Fibroblast of pulmonary artery (primary cell): ENCODE results near the gene KIFAP3.
"Not testable (repeated sequence)": the region's sequence is repeated elsewhere in the genome, so short reads cannot be mapped to it uniquely, and the experiment has no call there.

Source experiments
- DNase-seq: peaks from one replicate; pipeline ENCODE4 v3.0.0-alpha.2; 2010; ENCODE audit warnings: low read depth
- H3K4me3 ChIP-seq: replicated peaks from 2 replicates; pipeline ENCODE4 v1.5.1; 2011; ENCODE audit warnings: low read depth, mild to moderate bottlenecking, control low read depth, low read length, moderate library complexity
- TF ChIP-seq, protein P1 (sequence below): IDR thresholded peaks from 2 replicates; pipeline ENCODE4 v1.5.1; 2011; ENCODE audit warnings: mild to moderate bottlenecking, control low read depth, low read length, inconsistent platforms; ENCODE audit errors: missing control alignments

Gene KIFAP3

DNA sequence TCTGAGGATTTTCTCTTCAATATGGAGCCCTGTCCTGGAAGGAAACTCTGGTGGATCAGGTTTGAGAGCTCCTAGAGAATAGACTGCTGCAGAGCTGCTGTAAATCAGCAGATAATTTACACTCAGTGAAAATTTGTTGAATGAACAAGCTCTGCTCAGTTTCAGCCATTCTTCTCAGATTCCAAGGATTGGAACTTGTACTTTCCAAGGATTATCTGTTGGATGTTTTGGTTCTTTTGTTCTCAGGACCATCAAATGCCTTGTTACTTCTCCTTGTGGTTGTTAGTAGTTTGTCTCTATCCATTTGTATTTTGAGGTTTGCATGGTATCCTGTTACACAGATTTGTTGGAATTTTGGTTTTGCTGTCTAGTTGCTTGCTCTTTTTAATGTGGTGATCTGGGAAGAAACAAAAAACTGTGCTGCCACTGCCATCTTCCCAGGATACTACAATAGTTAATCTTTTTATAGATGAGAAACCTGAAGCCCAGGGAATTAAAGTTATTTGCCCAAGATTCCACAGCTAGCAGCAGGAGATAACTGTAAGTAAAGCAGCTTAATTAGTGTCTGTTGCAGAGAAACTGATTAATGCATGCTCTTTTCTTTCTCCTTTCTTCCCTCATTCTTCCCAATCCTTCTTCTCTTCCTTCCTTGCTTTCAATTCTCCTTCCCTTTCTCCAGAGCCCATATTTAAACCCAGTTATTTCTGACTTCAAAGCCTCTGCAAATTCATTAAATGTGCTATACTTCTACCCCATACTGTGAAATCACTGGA lies 21.7 kb upstream of the KIFAP3 start:
- TF ChIP-seq, protein P1, sequence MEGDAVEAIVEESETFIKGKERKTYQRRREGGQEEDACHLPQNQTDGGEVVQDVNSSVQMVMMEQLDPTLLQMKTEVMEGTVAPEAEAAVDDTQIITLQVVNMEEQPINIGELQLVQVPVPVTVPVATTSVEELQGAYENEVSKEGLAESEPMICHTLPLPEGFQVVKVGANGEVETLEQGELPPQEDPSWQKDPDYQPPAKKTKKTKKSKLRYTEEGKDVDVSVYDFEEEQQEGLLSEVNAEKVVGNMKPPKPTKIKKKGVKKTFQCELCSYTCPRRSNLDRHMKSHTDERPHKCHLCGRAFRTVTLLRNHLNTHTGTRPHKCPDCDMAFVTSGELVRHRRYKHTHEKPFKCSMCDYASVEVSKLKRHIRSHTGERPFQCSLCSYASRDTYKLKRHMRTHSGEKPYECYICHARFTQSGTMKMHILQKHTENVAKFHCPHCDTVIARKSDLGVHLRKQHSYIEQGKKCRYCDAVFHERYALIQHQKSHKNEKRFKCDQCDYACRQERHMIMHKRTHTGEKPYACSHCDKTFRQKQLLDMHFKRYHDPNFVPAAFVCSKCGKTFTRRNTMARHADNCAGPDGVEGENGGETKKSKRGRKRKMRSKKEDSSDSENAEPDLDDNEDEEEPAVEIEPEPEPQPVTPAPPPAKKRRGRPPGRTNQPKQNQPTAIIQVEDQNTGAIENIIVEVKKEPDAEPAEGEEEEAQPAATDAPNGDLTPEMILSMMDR, result no peak

DNA sequence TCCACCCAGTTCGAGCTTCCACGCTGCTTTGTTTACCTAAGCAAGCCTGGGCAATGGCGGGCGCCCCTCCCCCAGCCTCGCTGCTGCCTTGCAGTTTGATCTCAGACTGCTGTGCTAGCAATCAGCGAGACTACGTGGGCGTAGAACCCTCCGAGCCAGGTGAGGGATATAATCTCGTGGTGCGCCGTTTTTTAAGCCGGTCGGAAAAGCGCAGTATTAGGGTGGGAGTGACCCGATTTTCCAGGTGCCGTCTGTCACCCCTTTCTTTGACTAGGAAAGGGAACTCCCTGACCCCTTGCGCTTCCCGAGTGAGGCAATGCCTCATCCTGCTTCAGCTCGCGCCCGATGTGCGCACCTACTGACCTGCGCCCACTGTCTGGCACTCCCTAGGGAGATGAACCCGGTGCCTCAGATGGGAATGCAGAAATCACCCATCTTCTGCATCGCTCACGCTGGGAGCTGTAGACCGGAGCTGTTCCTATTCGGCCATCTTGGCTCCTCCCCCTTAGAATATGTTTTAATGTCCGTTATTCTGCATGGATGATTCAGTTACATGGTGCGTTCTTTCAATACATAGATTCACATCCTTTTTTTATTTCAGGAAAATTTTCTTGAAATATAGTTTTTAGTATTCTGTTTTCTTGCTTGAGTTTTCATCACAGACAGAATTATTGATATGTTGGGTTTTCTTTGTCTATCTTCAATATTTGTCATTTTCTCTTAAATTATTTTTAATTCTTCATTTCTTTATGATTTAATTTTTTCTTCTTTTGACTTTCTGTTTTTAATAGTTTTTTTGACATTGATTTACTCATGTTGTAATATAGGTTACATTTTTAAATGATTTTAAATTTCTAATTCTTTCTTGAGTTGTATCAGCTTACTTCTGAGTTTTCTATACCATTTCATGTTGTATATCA lies 20.5 kb upstream of the KIFAP3 start:
- H3K4me3 ChIP-seq, DNase-seq: not testable (repeated sequence)

More for the DNA sequence above, 21.7 kb upstream of the KIFAP3 start:
- DNase-seq, result no peak
- no peak overlapping the region for H3K4me3 ChIP-seq

DNA sequence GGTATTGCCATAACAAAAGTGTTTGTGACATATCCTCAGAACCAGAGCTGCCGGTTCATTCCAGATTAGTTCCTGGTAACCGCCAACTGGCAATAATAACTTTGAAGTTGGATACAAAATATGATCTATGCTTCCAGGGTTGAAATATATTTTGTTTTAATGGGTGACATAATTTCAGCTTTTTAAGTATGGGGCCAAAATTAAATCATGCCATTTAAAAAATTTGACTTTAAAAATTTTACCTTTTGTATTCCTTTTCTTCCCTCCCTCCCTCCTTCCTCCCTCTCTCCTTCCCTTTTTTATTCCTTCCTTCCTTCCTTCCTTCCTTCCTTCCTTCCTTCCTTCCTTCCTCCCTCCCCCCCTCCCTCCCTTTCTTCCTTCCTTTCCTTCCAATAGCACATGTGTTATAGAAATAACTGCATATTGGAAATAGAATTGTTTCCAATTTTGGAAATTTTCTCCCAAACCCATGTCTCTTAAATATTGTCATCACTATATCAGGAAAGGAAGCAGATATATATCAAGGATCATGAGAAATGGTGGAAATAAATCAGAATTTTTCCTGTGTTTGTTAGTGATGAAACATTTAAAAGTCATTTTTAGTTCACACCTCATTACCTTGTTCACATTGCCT lies 12.0 kb upstream of the KIFAP3 start:
- no peak overlapping the region for H3K4me3 ChIP-seq
- TF ChIP-seq, protein P1, result no peak
- no peak for DNase-seq

DNA sequence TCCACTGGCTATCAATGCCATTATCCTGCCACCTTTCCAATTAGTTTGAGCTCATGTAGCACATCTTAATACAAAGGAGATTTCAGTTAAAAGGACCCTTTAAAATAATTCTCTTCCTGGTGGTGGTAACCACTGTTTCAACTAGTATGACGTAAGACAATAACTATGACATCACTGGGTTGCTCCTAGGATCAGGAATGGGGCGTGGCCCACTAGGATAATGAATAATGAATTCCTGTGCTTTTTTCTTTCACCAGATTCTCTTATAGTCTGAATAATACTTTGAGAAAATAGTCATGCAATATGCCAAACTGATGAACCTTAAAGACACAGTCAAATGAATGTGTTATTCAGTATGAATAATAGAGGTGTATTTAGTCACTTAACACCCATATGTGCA lies 10.6 kb upstream of the KIFAP3 start:
- peak; percentile 11 for DNase-seq
- no peak overlapping the region for H3K4me3 ChIP-seq
- TF ChIP-seq, protein P1, result no peak

DNA sequence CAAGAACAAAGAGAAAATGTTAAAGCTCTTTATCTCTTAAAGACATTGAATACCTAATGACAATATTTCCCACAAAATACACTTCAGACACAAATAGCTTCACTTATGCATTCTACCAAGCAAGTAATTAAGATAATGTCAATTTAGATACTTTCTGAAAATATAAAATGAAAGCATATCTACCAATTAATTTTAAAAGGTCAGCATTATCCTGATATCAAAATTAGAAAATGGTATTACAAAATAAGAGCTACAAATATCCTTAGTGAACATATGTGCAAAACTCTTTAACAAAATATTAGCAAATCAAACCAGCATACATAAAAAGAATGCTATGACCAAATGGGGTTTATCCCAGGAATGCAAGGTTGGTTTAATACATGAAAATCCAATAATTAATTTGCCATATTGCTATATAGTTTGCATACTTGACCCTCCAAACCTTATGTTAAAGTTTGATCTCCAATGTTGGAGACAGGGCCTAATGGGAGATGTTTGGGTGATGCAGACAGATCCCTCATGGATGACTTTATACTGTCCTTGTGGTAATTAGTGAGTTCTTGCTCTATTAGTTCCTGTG lies 4.2 kb upstream of the KIFAP3 start:
- TF ChIP-seq, protein P1, result no peak
- H3K4me3 ChIP-seq, result no peak overlapping the region
- no peak for DNase-seq

DNA sequence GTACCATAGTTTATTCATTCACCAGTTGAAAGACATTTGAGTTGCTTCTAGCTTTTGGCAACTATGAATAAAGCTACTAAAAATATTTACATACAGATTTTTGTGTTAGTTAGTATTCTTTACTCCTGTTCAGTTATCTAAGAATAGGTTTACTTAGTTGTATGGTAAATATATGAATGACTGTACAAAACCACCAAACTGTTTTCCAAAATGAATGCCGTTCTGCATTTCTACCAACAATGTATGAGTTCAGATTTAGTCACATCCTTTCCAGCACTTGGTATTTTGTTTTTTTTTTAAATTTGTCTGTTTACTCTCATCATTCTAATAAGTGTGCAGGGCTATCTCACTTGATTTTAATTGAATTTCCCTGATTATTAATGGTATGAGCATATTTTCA lies 3.4 kb upstream of the KIFAP3 start:
- TF ChIP-seq, protein P1, result no peak
- H3K4me3 ChIP-seq, result no peak overlapping the region
- DNase-seq, result no peak

DNA sequence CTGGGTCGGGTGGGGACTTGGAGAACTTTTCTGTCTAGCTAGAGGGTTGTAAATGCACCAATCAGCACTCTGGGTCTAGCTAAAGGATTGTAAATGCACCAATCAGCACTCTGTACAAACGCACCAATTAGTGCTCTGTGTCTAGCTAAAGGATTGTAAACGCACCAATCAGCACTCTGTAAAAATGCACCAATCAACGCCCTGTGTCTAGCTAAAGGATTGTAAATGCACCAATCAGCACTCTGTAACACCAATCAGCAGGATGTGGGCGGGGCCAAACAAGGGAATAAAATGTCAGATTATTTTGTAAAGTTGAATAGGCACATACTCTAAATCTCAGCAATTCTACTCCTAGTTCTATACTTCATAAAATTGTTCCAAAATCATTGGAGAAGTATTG lies 2.5 kb upstream of the KIFAP3 start:
- not testable (repeated sequence) for H3K4me3 ChIP-seq, DNase-seq
